ENCODE results near the gene VWA8.
"Not testable (repeated sequence)": the region's sequence is repeated elsewhere in the genome, so short reads cannot be mapped to it uniquely, and the experiment has no call there.

Gene VWA8

GRCh38 chr13:41962994-41963393, 2.1 kb upstream of the VWA8 start:
- no peak overlapping the region for H3K4me3 ChIP-seq (ENCODE audit: low read length)
- no peaks in the 10 kb centered on the region for H3K36me3 ChIP-seq (ENCODE audit: control insufficient read depth, insufficient read depth, low read length, severe bottlenecking)
- no peaks in the 10 kb centered on the region for H3K27me3 ChIP-seq (replicated peaks; ENCODE audit: control insufficient read depth, insufficient read depth, low read length)
- peaks cover 22% of the 10 kb centered on the region for H3K4me1 ChIP-seq (ENCODE audit: control insufficient read depth, insufficient read depth, low read length)
- no peak for DNase-seq (ENCODE audit: low read depth)
- H3K9ac ChIP-seq (ENCODE audit: low read length): no peak overlapping the region
- no peaks in the 10 kb centered on the region for H3K9me3 ChIP-seq (ENCODE audit: control insufficient read depth, low read length)

- no peaks in the 10 kb centered on the region for H3K9me3 ChIP-seq (ENCODE audit: control insufficient read depth, low read length)
- peak; percentile 59 for DNase-seq (ENCODE audit: low read depth)
- H3K4me3 ChIP-seq (ENCODE audit: low read length): peak overlapping the region; percentile 90
- H3K9ac ChIP-seq (ENCODE audit: low read length): peak overlapping the region; percentile 96
- peaks cover 22% of the 10 kb centered on the region for H3K4me1 ChIP-seq (ENCODE audit: control insufficient read depth, insufficient read depth, low read length)
- no peaks in the 10 kb centered on the region for H3K27me3 ChIP-seq (replicated peaks; ENCODE audit: control insufficient read depth, insufficient read depth, low read length)
- no peaks in the 10 kb centered on the region for H3K36me3 ChIP-seq (ENCODE audit: control insufficient read depth, insufficient read depth, low read length, severe bottlenecking)
Measured at GRCh38 chr13:41961466-41961760, 504 bp upstream of the VWA8 start.

GRCh38 chr13:41960211-41960636, 685 bp downstream of the VWA8 start:
- peak; percentile 62 for DNase-seq (ENCODE audit: low read depth)
- Histone ChIP-seq H3K4me3 (ENCODE audit: low read length) (peak overlapping the region; percentile 90), H3K4me1 (ENCODE audit: control insufficient read depth, insufficient read depth, low read length) (peaks cover 22% of the 10 kb centered on the region), H3K36me3 (ENCODE audit: control insufficient read depth, insufficient read depth, low read length, severe bottlenecking) (no peaks in the 10 kb centered on the region), H3K9me3 (ENCODE audit: control insufficient read depth, low read length) (no peaks in the 10 kb centered on the region), H3K9ac (ENCODE audit: low read length) (peak overlapping the region; percentile 96), H3K27me3 (replicated peaks; ENCODE audit: control insufficient read depth, insufficient read depth, low read length) (no peaks in the 10 kb centered on the region)

- Histone ChIP-seq H3K9me3 (ENCODE audit: control insufficient read depth, low read length) (no peaks in the 10 kb centered on the region), H3K4me3 (ENCODE audit: low read length) (no peak overlapping the region), H3K27me3 (replicated peaks; ENCODE audit: control insufficient read depth, insufficient read depth, low read length) (no peaks in the 10 kb centered on the region), H3K4me1 (ENCODE audit: control insufficient read depth, insufficient read depth, low read length) (peaks cover 14% of the 10 kb centered on the region), H3K9ac (ENCODE audit: low read length) (no peak overlapping the region), H3K36me3 (ENCODE audit: control insufficient read depth, insufficient read depth, low read length, severe bottlenecking) (no peaks in the 10 kb centered on the region)
- DNase-seq (ENCODE audit: low read depth): no peak
Measured at GRCh38 chr13:41956272-41956671, 4.6 kb downstream of the VWA8 start.

- H3K9ac ChIP-seq (ENCODE audit: low read length): no peak overlapping the region
- no peak overlapping the region for H3K4me3 ChIP-seq (ENCODE audit: low read length)
- no peak for DNase-seq (ENCODE audit: low read depth)
- H3K9me3 ChIP-seq (ENCODE audit: control insufficient read depth, low read length): no peaks in the 10 kb centered on the region
- H3K36me3 ChIP-seq (ENCODE audit: control insufficient read depth, insufficient read depth, low read length, severe bottlenecking): no peaks in the 10 kb centered on the region
- no peaks in the 10 kb centered on the region for H3K27me3 ChIP-seq (replicated peaks; ENCODE audit: control insufficient read depth, insufficient read depth, low read length)
- peaks cover 12% of the 10 kb centered on the region for H3K4me1 ChIP-seq (ENCODE audit: control insufficient read depth, insufficient read depth, low read length)
Measured at GRCh38 chr13:41955605-41956004, 5.3 kb downstream of the VWA8 start.

- Histone ChIP-seq H3K4me1 (ENCODE audit: control insufficient read depth, insufficient read depth, low read length) (peaks cover 7% of the 10 kb centered on the region), H3K27me3 (replicated peaks; ENCODE audit: control insufficient read depth, insufficient read depth, low read length) (no peaks in the 10 kb centered on the region), H3K36me3 (ENCODE audit: control insufficient read depth, insufficient read depth, low read length, severe bottlenecking) (no peaks in the 10 kb centered on the region), H3K4me3 (ENCODE audit: low read length) (no peak overlapping the region), H3K9ac (ENCODE audit: low read length) (no peak overlapping the region), H3K9me3 (ENCODE audit: control insufficient read depth, low read length) (no peaks in the 10 kb centered on the region)
- DNase-seq (ENCODE audit: low read depth): no peak
Measured at GRCh38 chr13:41954226-41954625, 6.7 kb downstream of the VWA8 start.

- no peak overlapping the region for H3K9ac ChIP-seq (ENCODE audit: low read length)
- H3K36me3 ChIP-seq (ENCODE audit: control insufficient read depth, insufficient read depth, low read length, severe bottlenecking): no peaks in the 10 kb centered on the region
- no peak overlapping the region for H3K4me3 ChIP-seq (ENCODE audit: low read length)
- DNase-seq (ENCODE audit: low read depth): no peak
- no peaks in the 10 kb centered on the region for H3K27me3 ChIP-seq (replicated peaks; ENCODE audit: control insufficient read depth, insufficient read depth, low read length)
- no peaks in the 10 kb centered on the region for H3K4me1 ChIP-seq (ENCODE audit: control insufficient read depth, insufficient read depth, low read length)
- no peaks in the 10 kb centered on the region for H3K9me3 ChIP-seq (ENCODE audit: control insufficient read depth, low read length)
Measured at GRCh38 chr13:41952749-41953148, 8.2 kb downstream of the VWA8 start.

- not testable (repeated sequence) for H3K9ac ChIP-seq (ENCODE audit: low read length); DNase-seq (ENCODE audit: low read depth); H3K4me1 ChIP-seq (ENCODE audit: control insufficient read depth, insufficient read depth, low read length); H3K36me3 ChIP-seq (ENCODE audit: control insufficient read depth, insufficient read depth, low read length, severe bottlenecking); H3K27me3 ChIP-seq (replicated peaks; ENCODE audit: control insufficient read depth, insufficient read depth, low read length); H3K9me3 ChIP-seq (ENCODE audit: control insufficient read depth, low read length); H3K4me3 ChIP-seq (ENCODE audit: low read length)
Measured at GRCh38 chr13:41949104-41949503, 11.8 kb downstream of the VWA8 start.

- DNase-seq (ENCODE audit: low read depth): no peak
- H3K36me3 ChIP-seq (ENCODE audit: control insufficient read depth, insufficient read depth, low read length, severe bottlenecking): no peaks in the 10 kb centered on the region
- H3K4me1 ChIP-seq (ENCODE audit: control insufficient read depth, insufficient read depth, low read length): no peaks in the 10 kb centered on the region
- H3K9ac ChIP-seq (ENCODE audit: low read length): no peak overlapping the region
- H3K9me3 ChIP-seq (ENCODE audit: control insufficient read depth, low read length): peaks cover 8% of the 10 kb centered on the region
- no peak overlapping the region for H3K4me3 ChIP-seq (ENCODE audit: low read length)
- H3K27me3 ChIP-seq (replicated peaks; ENCODE audit: control insufficient read depth, insufficient read depth, low read length): no peaks in the 10 kb centered on the region
Measured at GRCh38 chr13:41945926-41946325, 15.0 kb downstream of the VWA8 start.

GRCh38 chr13:41944635-41945397, 16.1 kb downstream of the VWA8 start:
- no peak for DNase-seq (ENCODE audit: low read depth)
- Histone ChIP-seq H3K9ac (ENCODE audit: low read length) (no peak overlapping the region), H3K36me3 (ENCODE audit: control insufficient read depth, insufficient read depth, low read length, severe bottlenecking) (no peaks in the 10 kb centered on the region), H3K4me1 (ENCODE audit: control insufficient read depth, insufficient read depth, low read length) (no peaks in the 10 kb centered on the region), H3K9me3 (ENCODE audit: control insufficient read depth, low read length) (peaks cover 8% of the 10 kb centered on the region), H3K4me3 (ENCODE audit: low read length) (no peak overlapping the region), H3K27me3 (replicated peaks; ENCODE audit: control insufficient read depth, insufficient read depth, low read length) (no peaks in the 10 kb centered on the region)

GRCh38 chr13:41944229-41944628, 16.7 kb downstream of the VWA8 start:
- peak; percentile 31 for DNase-seq (ENCODE audit: low read depth)
- Histone ChIP-seq H3K4me3 (ENCODE audit: low read length) (no peak overlapping the region), H3K27me3 (replicated peaks; ENCODE audit: control insufficient read depth, insufficient read depth, low read length) (no peaks in the 10 kb centered on the region), H3K9ac (ENCODE audit: low read length) (no peak overlapping the region), H3K4me1 (ENCODE audit: control insufficient read depth, insufficient read depth, low read length) (no peaks in the 10 kb centered on the region), H3K36me3 (ENCODE audit: control insufficient read depth, insufficient read depth, low read length, severe bottlenecking) (no peaks in the 10 kb centered on the region), H3K9me3 (ENCODE audit: control insufficient read depth, low read length) (peaks cover 8% of the 10 kb centered on the region)
